ENCODE data around the gene PDIK1L.
A peak's percentile ranks its signal among the peaks of the same experiment; 100 is the strongest.

PDIK1L gene

GRCh38 chr1:26145041-26145959, 33.7 kb downstream of the PDIK1L start:
- no peaks in the 10 kb centered on the region for H3K36me3 ChIP-seq (ENCODE audit: control insufficient read depth, low read depth, low read length)
- H3K27ac ChIP-seq (ENCODE audit: low read length): no peak overlapping the region
- H3K4me1 ChIP-seq (ENCODE audit: control insufficient read depth, low read depth, low read length): no peaks in the 10 kb centered on the region
- H3K27me3 ChIP-seq (ENCODE audit: control insufficient read depth, insufficient read depth, low read length): peaks cover 19% of the 10 kb centered on the region
- H3K9me3 ChIP-seq (ENCODE audit: control insufficient read depth, low read depth, low read length): no peaks in the 10 kb centered on the region
- H3K9ac ChIP-seq (ENCODE audit: low read length): no peak overlapping the region
- H3K4me3 ChIP-seq (ENCODE audit: low read length): no peak overlapping the region

GRCh38 chr1:26145960-26146294, 34.3 kb downstream of the PDIK1L start:
- Histone ChIP-seq H3K27ac (ENCODE audit: low read length) (no peak overlapping the region), H3K4me1 (ENCODE audit: control insufficient read depth, low read depth, low read length) (no peaks in the 10 kb centered on the region), H3K9me3 (ENCODE audit: control insufficient read depth, low read depth, low read length) (no peaks in the 10 kb centered on the region), H3K4me3 (ENCODE audit: low read length) (no peak overlapping the region), H3K36me3 (ENCODE audit: control insufficient read depth, low read depth, low read length) (no peaks in the 10 kb centered on the region), H3K27me3 (ENCODE audit: control insufficient read depth, insufficient read depth, low read length) (peaks cover 24% of the 10 kb centered on the region), H3K9ac (ENCODE audit: low read length) (no peak overlapping the region)

DNA sequence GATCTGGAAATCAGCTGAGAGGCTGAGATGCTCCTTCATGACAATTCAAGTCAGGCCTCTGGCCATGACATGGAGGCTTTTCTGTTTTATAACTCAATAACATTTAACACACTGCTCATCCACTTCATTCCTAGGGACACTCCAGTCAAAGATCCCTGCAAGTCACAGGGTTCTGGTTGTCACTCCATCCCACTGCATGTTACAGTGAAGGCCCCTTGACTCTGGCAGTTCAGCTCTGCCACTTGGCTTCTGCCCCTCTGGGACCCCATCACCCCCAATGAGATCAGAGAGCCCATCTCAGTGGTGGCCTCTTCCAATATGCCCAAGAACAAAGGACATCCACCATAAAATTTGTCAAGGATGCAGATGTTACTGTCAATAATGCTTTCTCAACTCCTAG, 37.3 kb downstream of the PDIK1L start:
- Histone ChIP-seq H3K27ac (ENCODE audit: low read length) (no peak overlapping the region), H3K9me3 (ENCODE audit: control insufficient read depth, low read depth, low read length) (no peaks in the 10 kb centered on the region), H3K27me3 (ENCODE audit: control insufficient read depth, insufficient read depth, low read length) (peaks cover 44% of the 10 kb centered on the region), H3K4me3 (ENCODE audit: low read length) (no peak overlapping the region), H3K9ac (ENCODE audit: low read length) (no peak overlapping the region), H3K36me3 (ENCODE audit: control insufficient read depth, low read depth, low read length) (no peaks in the 10 kb centered on the region), H3K4me1 (ENCODE audit: control insufficient read depth, low read depth, low read length) (no peaks in the 10 kb centered on the region)

DNA sequence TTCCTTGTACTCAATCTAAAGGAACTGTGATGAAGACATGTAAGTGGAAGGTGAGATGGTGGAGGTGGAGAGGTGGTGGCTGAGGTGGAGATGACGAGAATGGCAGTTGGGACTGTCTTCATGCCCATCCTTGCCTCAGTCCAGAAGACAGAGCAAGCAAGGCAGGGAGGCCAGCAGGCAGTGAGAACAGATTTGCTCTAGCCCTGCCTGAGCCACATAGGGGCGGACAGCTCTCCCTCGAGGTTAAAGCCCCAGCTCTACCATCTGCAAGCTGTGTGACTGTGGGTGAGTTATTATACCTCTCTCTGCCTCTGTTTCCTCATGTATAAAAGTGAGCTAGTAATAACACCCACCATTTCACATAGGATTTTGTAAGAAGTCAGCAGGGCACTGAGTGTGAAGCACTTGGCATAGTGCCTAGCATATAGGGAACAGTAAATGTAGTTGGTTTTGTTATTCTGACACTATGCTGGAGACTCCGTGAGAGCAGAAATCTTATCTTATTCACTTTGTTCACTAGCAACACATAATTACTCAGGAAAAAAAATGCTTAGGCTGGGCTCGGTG, 42.4 kb downstream of the PDIK1L start:
- Histone ChIP-seq H3K9me3 (ENCODE audit: control insufficient read depth, low read depth, low read length) (no peaks in the 10 kb centered on the region), H3K4me1 (ENCODE audit: control insufficient read depth, low read depth, low read length) (peaks cover 31% of the 10 kb centered on the region), H3K9ac (ENCODE audit: low read length) (no peak overlapping the region), H3K27me3 (ENCODE audit: control insufficient read depth, insufficient read depth, low read length) (peaks cover 78% of the 10 kb centered on the region), H3K4me3 (ENCODE audit: low read length) (no peak overlapping the region), H3K27ac (ENCODE audit: low read length) (no peak overlapping the region), H3K36me3 (ENCODE audit: control insufficient read depth, low read depth, low read length) (no peaks in the 10 kb centered on the region)

GRCh38 chr1:26154750-26155149, 43.1 kb downstream of the PDIK1L start:
- peaks cover 36% of the 10 kb centered on the region for H3K4me1 ChIP-seq (ENCODE audit: control insufficient read depth, low read depth, low read length)
- no peak overlapping the region for H3K27ac ChIP-seq (ENCODE audit: low read length)
- no peaks in the 10 kb centered on the region for H3K36me3 ChIP-seq (ENCODE audit: control insufficient read depth, low read depth, low read length)
- H3K27me3 ChIP-seq (ENCODE audit: control insufficient read depth, insufficient read depth, low read length): peaks cover 84% of the 10 kb centered on the region
- peak overlapping the region; percentile 51 for H3K4me3 ChIP-seq (ENCODE audit: low read length)
- H3K9me3 ChIP-seq (ENCODE audit: control insufficient read depth, low read depth, low read length): no peaks in the 10 kb centered on the region
- no peak overlapping the region for H3K9ac ChIP-seq (ENCODE audit: low read length)

GRCh38 chr1:26155370-26156284, 44.0 kb downstream of the PDIK1L start:
- Histone ChIP-seq H3K36me3 (ENCODE audit: control insufficient read depth, low read depth, low read length) (no peaks in the 10 kb centered on the region), H3K9ac (ENCODE audit: low read length) (no peak overlapping the region), H3K4me1 (ENCODE audit: control insufficient read depth, low read depth, low read length) (peaks cover 38% of the 10 kb centered on the region), H3K4me3 (ENCODE audit: low read length) (peak overlapping the region; percentile 51), H3K27ac (ENCODE audit: low read length) (no peak overlapping the region), H3K27me3 (ENCODE audit: control insufficient read depth, insufficient read depth, low read length) (peaks cover 88% of the 10 kb centered on the region), H3K9me3 (ENCODE audit: control insufficient read depth, low read depth, low read length) (no peaks in the 10 kb centered on the region)

DNA sequence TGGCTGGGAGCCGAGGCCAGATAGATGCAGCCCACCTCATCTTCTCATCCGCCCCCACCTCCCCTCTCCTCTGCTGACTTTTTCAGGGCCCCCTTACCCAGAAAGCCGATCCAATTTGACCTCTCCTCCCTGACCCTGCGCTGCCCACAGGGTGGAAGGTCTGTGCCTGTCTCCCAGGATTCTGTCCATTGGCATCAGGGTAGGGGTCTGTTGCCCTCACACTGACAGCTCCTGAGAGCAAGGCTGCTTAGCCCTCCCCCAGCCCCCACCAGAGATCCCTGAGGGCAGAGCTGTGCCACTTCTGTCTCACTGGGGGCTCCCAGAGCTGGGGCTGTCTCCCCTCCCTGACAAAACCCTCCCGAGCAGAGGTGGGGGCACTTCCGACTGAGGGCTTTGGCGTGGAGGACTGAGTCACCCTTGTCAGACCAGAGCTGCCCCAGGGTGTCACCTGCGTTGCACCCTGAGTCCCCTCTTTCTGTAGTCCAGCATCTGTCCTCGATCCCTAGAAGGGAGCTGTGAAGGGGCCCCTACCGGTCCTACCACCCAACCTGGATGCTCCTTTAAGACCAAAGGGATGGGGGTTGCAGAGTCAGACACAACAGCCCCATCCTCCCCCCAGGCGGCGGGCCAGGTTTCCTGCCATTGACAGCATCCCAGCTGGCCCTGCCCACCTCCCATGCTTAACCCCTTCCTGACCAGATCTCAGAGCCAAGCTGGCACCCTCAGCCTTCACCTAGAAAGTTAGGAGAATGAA, 44.8 kb downstream of the PDIK1L start:
- H3K36me3 ChIP-seq (ENCODE audit: control insufficient read depth, low read depth, low read length): no peaks in the 10 kb centered on the region
- peak overlapping the region; percentile 51 for H3K4me3 ChIP-seq (ENCODE audit: low read length)

DNA sequence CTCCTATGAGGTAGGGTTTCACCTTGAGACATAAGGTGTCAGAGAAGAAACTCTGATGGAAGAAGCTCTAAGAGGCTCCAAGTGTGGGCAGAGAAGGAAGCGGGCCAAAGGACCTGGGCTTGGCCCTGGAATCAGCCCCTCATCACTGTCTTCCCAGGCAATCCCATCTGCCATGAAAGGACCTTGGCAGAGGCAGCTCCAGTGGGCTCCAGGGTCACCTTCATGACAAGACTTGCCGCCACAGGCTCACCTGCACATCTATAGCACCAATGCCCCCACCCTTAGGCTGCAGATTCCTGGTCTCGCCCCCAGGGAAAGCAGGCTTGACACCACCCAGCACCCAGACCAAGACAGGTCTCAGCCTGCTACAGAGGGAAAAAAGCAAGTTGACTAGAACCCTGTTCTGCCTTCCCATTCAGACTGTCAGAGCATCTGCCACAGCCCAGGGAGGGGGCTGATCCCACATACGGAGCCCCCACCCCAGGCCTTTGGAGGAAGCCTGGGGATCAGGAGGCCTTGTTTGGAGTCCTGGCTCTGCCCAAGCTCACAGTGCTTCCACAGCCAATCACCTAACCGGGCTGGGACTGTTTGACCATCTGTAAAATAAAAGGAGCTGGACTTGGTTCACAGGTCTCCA, 46.8 kb downstream of the PDIK1L start:
- H3K27ac ChIP-seq (ENCODE audit: low read length): no peak overlapping the region
- no peak overlapping the region for H3K9ac ChIP-seq (ENCODE audit: low read length)
- H3K4me1 ChIP-seq (ENCODE audit: control insufficient read depth, low read depth, low read length): peaks cover 44% of the 10 kb centered on the region
- no peaks in the 10 kb centered on the region for H3K9me3 ChIP-seq (ENCODE audit: control insufficient read depth, low read depth, low read length)
- no peak overlapping the region for H3K4me3 ChIP-seq (ENCODE audit: low read length)
- H3K27me3 ChIP-seq (ENCODE audit: control insufficient read depth, insufficient read depth, low read length): peaks cover 100% of the 10 kb centered on the region
- no peaks in the 10 kb centered on the region for H3K36me3 ChIP-seq (ENCODE audit: control insufficient read depth, low read depth, low read length)

More for the DNA sequence above, 44.8 kb downstream of the PDIK1L start:
- H3K27me3 ChIP-seq (ENCODE audit: control insufficient read depth, insufficient read depth, low read length): peaks cover 92% of the 10 kb centered on the region
- peaks cover 44% of the 10 kb centered on the region for H3K4me1 ChIP-seq (ENCODE audit: control insufficient read depth, low read depth, low read length)
- H3K9ac ChIP-seq (ENCODE audit: low read length): no peak overlapping the region
- H3K27ac ChIP-seq (ENCODE audit: low read length): no peak overlapping the region
- no peaks in the 10 kb centered on the region for H3K9me3 ChIP-seq (ENCODE audit: control insufficient read depth, low read depth, low read length)

- Histone ChIP-seq H3K4me1 (ENCODE audit: control insufficient read depth, low read depth, low read length) (peaks cover 44% of the 10 kb centered on the region), H3K27me3 (ENCODE audit: control insufficient read depth, insufficient read depth, low read length) (peaks cover 100% of the 10 kb centered on the region), H3K9me3 (ENCODE audit: control insufficient read depth, low read depth, low read length) (no peaks in the 10 kb centered on the region), H3K9ac (ENCODE audit: low read length) (no peak within 1 kb of the TSS), H3K27ac (ENCODE audit: low read length) (no peak within 1 kb of the TSS), H3K4me3 (ENCODE audit: low read length) (no peak within 1 kb of the TSS), H3K36me3 (ENCODE audit: control insufficient read depth, low read depth, low read length) (no peaks in the 10 kb centered on the region)
Observed at GRCh38 chr1:26158908-26159742, 47.5 kb downstream of the PDIK1L start, which contains the start of gene FAM110D. Gene FAM110D (plus strand): TSS chr1:26159079. CDS start chr1:26161292, 2,213 bp downstream.

DNA sequence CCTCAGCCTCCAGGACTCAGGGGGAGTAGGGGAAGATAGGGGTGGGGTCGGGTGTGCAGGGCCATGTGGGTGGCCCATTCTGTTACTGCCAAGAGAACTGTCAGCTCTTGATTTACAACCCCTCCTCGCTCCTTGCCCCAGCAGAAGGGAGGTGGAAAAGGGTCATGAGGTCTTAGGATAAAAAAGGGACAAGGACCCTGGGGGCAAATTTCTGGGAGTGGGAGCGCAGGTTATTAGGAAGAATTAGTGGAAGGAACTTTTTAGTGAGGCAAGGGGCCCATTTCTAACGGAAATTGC, 48.1 kb downstream of the PDIK1L start:
- Histone ChIP-seq H3K27ac (ENCODE audit: low read length) (no peak overlapping the region), H3K4me3 (ENCODE audit: low read length) (no peak overlapping the region), H3K27me3 (ENCODE audit: control insufficient read depth, insufficient read depth, low read length) (peaks cover 99% of the 10 kb centered on the region), H3K9ac (ENCODE audit: low read length) (no peak overlapping the region), H3K4me1 (ENCODE audit: control insufficient read depth, low read depth, low read length) (peaks cover 42% of the 10 kb centered on the region), H3K9me3 (ENCODE audit: control insufficient read depth, low read depth, low read length) (no peaks in the 10 kb centered on the region), H3K36me3 (ENCODE audit: control insufficient read depth, low read depth, low read length) (no peaks in the 10 kb centered on the region)

All from iPS-18a (cell line).